Astrocyte (in vitro differentiated cells and primary cell): ENCODE data around the gene DCLRE1C. TPM values are rescaled to one million over a fixed set of nuclear protein-coding genes. Genes with fewer than 3 reads are reported as not detected.
A peak's percentile ranks its signal among the peaks of the same experiment; 100 is the strongest.

ENCODE experiments used
- DNase-seq: peaks from one replicate; pipeline ENCODE4 v3.0.0-alpha.2; 2010; ENCODE audit warnings: low read depth
- FAIRE-seq: peaks from 2 replicates; lab custom pipeline; 2011; peaks lifted over from hg19 to GRCh38; lab: Jason Lieb, UNC
- H2AFZ ChIP-seq: 2 replicates; pipeline ENCODE4 v1.6.0; 2012; ENCODE audit warnings: low read depth, low read length, inconsistent platforms
- H3K27ac ChIP-seq: 2 replicates; pipeline ENCODE4 v1.5.1; 2011; ENCODE audit warnings: low read depth, low read length, inconsistent platforms
- H3K27me3 ChIP-seq: 2 replicates; pipeline ENCODE4 v1.6.0; 2011; ENCODE audit warnings: low read length, inconsistent platforms; ENCODE audit not compliant: insufficient read depth
- H3K36me3 ChIP-seq: 2 replicates; pipeline ENCODE4 v1.5.1; 2011; ENCODE audit warnings: low read length, inconsistent platforms; ENCODE audit not compliant: insufficient read depth
- H3K4me1 ChIP-seq: 2 replicates; pipeline ENCODE4 v1.5.1; 2011; ENCODE audit warnings: low read length, inconsistent platforms; ENCODE audit not compliant: insufficient read depth
- H3K4me2 ChIP-seq: 2 replicates; pipeline ENCODE4 v1.6.0; 2012; ENCODE audit warnings: low read length, inconsistent platforms
- H3K4me3 ChIP-seq: 2 replicates; pipeline ENCODE4 v1.5.1; 2011; ENCODE audit warnings: low read depth, mild to moderate bottlenecking, low read length, inconsistent platforms; ENCODE audit not compliant: insufficient read depth
- H3K79me2 ChIP-seq: 2 replicates; pipeline ENCODE4 v1.6.0; 2012; ENCODE audit warnings: mild to moderate bottlenecking, low read length, inconsistent platforms; ENCODE audit not compliant: insufficient read depth
- H3K9ac ChIP-seq: 2 replicates; pipeline ENCODE4 v1.6.0; 2012; ENCODE audit warnings: mild to moderate bottlenecking, low read length, inconsistent platforms
- H3K9me3 ChIP-seq: 2 replicates; pipeline ENCODE4 v1.5.1; 2012; ENCODE audit warnings: low read depth, mild to moderate bottlenecking, low read length, inconsistent platforms; ENCODE audit not compliant: insufficient read depth
- H4K20me1 ChIP-seq: 2 replicates; pipeline ENCODE4 v1.6.0; 2012; ENCODE audit warnings: low read length, inconsistent platforms; ENCODE audit not compliant: insufficient read depth
- H3K27ac Mint-ChIP-seq: one replicate; pipeline ENCODE4 v1.8.0; 2021; ENCODE audit warnings: mild to moderate bottlenecking, mixed read lengths; ENCODE audit not compliant: unreplicated experiment
- H3K27me3 Mint-ChIP-seq: one replicate; pipeline ENCODE4 v1.8.0; 2021; ENCODE audit warnings: low read depth, mixed read lengths; ENCODE audit not compliant: unreplicated experiment
- H3K36me3 Mint-ChIP-seq: one replicate; pipeline ENCODE4 v1.8.0; 2021; ENCODE audit warnings: low read depth, mixed read lengths; ENCODE audit not compliant: unreplicated experiment
- H3K4me1 Mint-ChIP-seq: one replicate; pipeline ENCODE4 v1.8.0; 2021; ENCODE audit warnings: low read depth, mixed read lengths; ENCODE audit not compliant: unreplicated experiment
- H3K4me3 Mint-ChIP-seq: one replicate; pipeline ENCODE4 v1.8.0; 2021; ENCODE audit warnings: mild to moderate bottlenecking, moderate library complexity, mixed read lengths; ENCODE audit not compliant: unreplicated experiment
- H3K9me3 Mint-ChIP-seq: one replicate; pipeline ENCODE4 v1.8.0; 2021; ENCODE audit warnings: mild to moderate bottlenecking, mixed read lengths; ENCODE audit not compliant: unreplicated experiment
- CTCF ChIP-seq: IDR thresholded peaks from 2 replicates; pipeline ENCODE4 v1.5.1; 2011; ENCODE audit warnings: low read depth, mild to moderate bottlenecking, inconsistent platforms, low read length, moderate library complexity; ENCODE audit not compliant: insufficient read depth
- EZH2 ChIP-seq: IDR thresholded peaks from 2 replicates; pipeline ENCODE4 v1.6.1; 2012; ENCODE audit warnings: mild to moderate bottlenecking, low read length, inconsistent platforms; ENCODE audit not compliant: insufficient read depth
- total RNA-seq: library from RNA; stranded (reverse); gene quantifications from 2 replicates; pipeline ENCODE4 v1.2.1, GENCODE V29; 2021

Gene DCLRE1C
- total RNA-seq, 1 donor from 2014 or later, result 10.1 TPM

DNA sequence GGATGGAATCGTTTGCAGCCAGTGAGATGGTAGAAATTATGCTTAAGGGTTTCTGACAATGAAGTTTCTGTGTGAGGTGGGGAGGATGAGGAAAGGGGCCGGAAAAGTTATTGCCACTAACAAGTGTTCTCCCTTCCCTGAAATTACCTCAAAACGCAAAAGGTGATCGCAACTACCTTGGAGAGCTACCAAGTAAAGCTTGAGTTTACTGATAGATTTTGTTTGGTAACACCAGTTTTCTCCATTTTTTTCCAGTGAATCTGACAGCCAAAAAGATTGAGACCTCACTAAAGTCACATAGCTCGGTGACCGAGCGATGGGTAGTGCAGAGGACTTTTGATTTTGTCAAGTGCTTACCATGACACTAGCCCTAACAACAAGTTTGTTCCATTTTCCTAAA is 73.7 kb downstream of the DCLRE1C start:
- Mint-ChIP-seq H3K9me3 (no peaks in the 10 kb centered on the region), H3K4me3 (peak overlapping the region; percentile 96), H3K27me3 (no peaks in the 10 kb centered on the region), H3K36me3 (no peaks in the 10 kb centered on the region), H3K4me1 (peaks cover 12% of the 10 kb centered on the region), H3K27ac (peak overlapping the region; percentile 84)
- no peak overlapping the region for H3K27ac ChIP-seq
- no peak for DNase-seq
- H4K20me1 ChIP-seq, result peaks cover 27% of the 10 kb centered on the region
- peak overlapping the region; percentile 93 for H3K9ac ChIP-seq
- H3K4me1 ChIP-seq, result peaks cover 18% of the 10 kb centered on the region
- H3K4me3 ChIP-seq, result peak overlapping the region; percentile 81
- peaks cover 82% of the 10 kb centered on the region for H3K79me2 ChIP-seq
- TF ChIP-seq EZH2 (no peak), CTCF (no peak)
- peaks cover 2% of the 10 kb centered on the region for H3K36me3 ChIP-seq
- H3K9me3 ChIP-seq, result no peaks in the 10 kb centered on the region
- no peak for FAIRE-seq
- H3K4me2 ChIP-seq, result peak overlapping the region; percentile 87
- H3K27me3 ChIP-seq, result no peaks in the 10 kb centered on the region
- no peak overlapping the region for H2AFZ ChIP-seq

DNA sequence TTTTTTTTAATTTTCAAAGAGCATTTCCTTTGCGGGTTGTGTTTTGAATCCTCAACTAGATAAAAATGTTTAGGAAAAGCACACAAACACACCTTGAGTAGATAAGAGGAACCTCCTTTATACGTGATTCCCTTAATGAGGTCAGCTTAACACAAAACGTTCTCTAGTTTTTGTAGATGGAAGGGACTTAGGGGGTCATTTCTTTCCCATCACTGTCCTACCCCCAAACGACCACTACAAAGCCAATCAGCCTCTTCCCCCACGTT is 74.0 kb downstream of the DCLRE1C start:
- Histone ChIP-seq H3K4me1 (peaks cover 18% of the 10 kb centered on the region), H2AFZ (no peak overlapping the region), H3K27ac (peak overlapping the region; percentile 77), H3K36me3 (peaks cover 2% of the 10 kb centered on the region), H3K9ac (peak overlapping the region; percentile 93), H4K20me1 (peaks cover 24% of the 10 kb centered on the region), H3K27me3 (no peaks in the 10 kb centered on the region), H3K79me2 (peaks cover 79% of the 10 kb centered on the region), H3K9me3 (no peaks in the 10 kb centered on the region), H3K4me2 (peak overlapping the region; percentile 87), H3K4me3 (peak overlapping the region; percentile 81)
- H3K27ac Mint-ChIP-seq, result peak overlapping the region; percentile 84
- H3K4me3 Mint-ChIP-seq, result peak overlapping the region; percentile 96
- H3K27me3 Mint-ChIP-seq, result no peaks in the 10 kb centered on the region
- peaks cover 12% of the 10 kb centered on the region for H3K4me1 Mint-ChIP-seq
- H3K9me3 Mint-ChIP-seq, result no peaks in the 10 kb centered on the region
- H3K36me3 Mint-ChIP-seq, result no peaks in the 10 kb centered on the region
- no peak for TF ChIP-seq EZH2
- TF ChIP-seq CTCF, result no peak
- no peak for DNase-seq
- no peak for FAIRE-seq

GRCh38 chr10:14879124-14879927 is 74.6 kb downstream of the DCLRE1C start:
- FAIRE-seq, result no peak
- Histone ChIP-seq H3K27ac (peak overlapping the region; percentile 77), H3K9ac (peak overlapping the region; percentile 93), H3K79me2 (peaks cover 73% of the 10 kb centered on the region), H3K27me3 (no peaks in the 10 kb centered on the region), H3K4me1 (peaks cover 18% of the 10 kb centered on the region), H2AFZ (peak overlapping the region; percentile 81), H3K9me3 (no peaks in the 10 kb centered on the region), H4K20me1 (peaks cover 18% of the 10 kb centered on the region), H3K36me3 (no peaks in the 10 kb centered on the region), H3K4me2 (peak overlapping the region; percentile 87), H3K4me3 (peak overlapping the region; percentile 81)
- DNase-seq, result peak; percentile 5
- H3K9me3 Mint-ChIP-seq, result no peaks in the 10 kb centered on the region
- peaks cover 12% of the 10 kb centered on the region for H3K4me1 Mint-ChIP-seq
- no peaks in the 10 kb centered on the region for H3K36me3 Mint-ChIP-seq
- H3K4me3 Mint-ChIP-seq, result peak overlapping the region; percentile 96
- H3K27me3 Mint-ChIP-seq, result no peaks in the 10 kb centered on the region
- no peak for TF ChIP-seq CTCF
- TF ChIP-seq EZH2, result no peak
- H3K27ac Mint-ChIP-seq, result peak overlapping the region; percentile 84
